BE2C (cell line): ENCODE results near the gene PITPNM1.

ENCODE experiments used
- DNase-seq: peaks from one replicate; pipeline ENCODE4 v3.0.0-alpha.2; 2020
- H3K27me3 ChIP-seq: fragments of 250-450 bp; sonication (Bioruptor Pico); 2 replicates; pipeline ENCODE4 v1.5.1; 2020; ENCODE audit warnings: mild to moderate bottlenecking
- H3K36me3 ChIP-seq: fragments of 250-450 bp; sonication (Bioruptor Pico); 2 replicates; pipeline ENCODE4 v1.5.1; 2020; ENCODE audit warnings: mild to moderate bottlenecking
- H3K4me1 ChIP-seq: fragments of 250-450 bp; sonication (Bioruptor Pico); 2 replicates; pipeline ENCODE4 v1.5.1; 2020
- H3K4me3 ChIP-seq: 2 replicates; pipeline ENCODE4 v1.5.1; 2011; ENCODE audit warnings: low read depth, low read length
- H3K9me3 ChIP-seq: fragments of 250-450 bp; sonication (Bioruptor Pico); 2 replicates; pipeline ENCODE4 v1.5.1; 2020
- TF ChIP-seq, protein P1 (sequence below): IDR thresholded peaks from 2 replicates; pipeline ENCODE4 v1.5.1; 2012; ENCODE audit warnings: mild to moderate bottlenecking, low read depth, low read length

The PITPNM1 gene

DNA sequence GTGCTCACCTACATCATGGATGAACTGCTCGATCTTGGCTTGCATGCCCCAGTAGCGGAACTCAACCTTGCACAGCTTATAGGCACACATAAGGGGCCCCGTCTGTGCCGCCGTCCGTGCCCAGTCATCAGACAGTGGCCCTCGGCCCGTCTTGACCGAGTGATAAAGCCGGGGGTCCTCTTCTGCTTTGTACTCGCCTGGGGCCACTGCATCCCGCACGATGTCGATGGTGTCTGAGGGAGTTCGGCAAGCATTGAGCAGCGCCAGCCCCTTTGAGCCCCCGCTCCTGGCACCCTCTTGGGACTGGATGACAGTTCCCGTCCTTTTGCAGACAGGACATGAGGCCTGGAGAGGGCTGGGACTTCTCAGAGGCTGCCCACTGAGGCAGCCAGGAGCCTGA lies 3.3 kb downstream of the PITPNM1 start:
- peaks cover 6% of the 10 kb centered on the region; the same call in 1 of the 2 replicates for H3K4me1 ChIP-seq
- no peaks in the 10 kb centered on the region for H3K27me3 ChIP-seq
- no peaks in the 10 kb centered on the region for H3K36me3 ChIP-seq

DNA sequence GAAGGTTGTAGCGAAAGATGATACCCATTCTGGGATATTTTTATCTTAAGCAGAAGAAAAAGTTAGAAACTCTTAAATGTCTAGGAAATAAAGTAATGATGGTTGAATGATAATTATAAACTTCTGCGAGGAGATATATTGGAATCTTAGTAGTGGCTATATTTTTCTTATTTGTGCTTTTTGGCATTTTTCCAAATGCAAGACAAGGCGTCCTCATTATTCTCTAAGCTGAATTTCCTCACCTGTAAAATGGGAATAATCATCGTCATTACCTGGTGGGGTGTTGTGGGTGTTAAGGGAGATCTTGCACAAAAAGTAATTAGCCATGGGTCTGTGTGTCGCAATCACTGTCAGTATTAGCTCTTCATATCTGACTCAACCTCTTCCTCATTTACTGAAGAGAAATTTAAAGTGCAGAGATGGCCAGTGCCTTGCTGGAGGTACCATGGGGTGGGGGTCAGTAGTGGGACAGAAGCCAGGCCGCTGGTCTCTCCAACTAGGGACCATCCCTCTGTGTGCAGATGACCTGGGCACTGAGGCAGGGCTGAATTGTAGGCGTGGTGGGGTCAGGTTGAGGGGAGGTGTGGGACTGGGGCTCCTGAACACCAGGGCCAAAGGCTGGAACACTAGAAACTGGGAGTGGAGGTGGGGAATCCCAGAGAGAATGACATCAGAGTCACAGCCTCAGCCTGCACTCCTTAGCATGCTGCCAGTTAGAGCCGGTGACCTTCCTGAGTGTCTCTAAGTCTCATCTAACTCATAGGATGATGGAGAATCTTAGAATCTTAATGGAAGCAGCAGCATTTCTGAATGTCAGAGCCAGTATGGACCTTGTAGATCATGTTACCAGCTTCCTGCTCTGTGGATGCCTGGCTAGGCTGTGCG lies 4.1 kb downstream of the PITPNM1 start:
- no peaks in the 10 kb centered on the region for H3K9me3 ChIP-seq
- no peak overlapping the region for H3K4me3 ChIP-seq
- H3K36me3 ChIP-seq: no peaks in the 10 kb centered on the region
- DNase-seq: no peak
- H3K27me3 ChIP-seq: no peaks in the 10 kb centered on the region
- TF ChIP-seq, protein P1, sequence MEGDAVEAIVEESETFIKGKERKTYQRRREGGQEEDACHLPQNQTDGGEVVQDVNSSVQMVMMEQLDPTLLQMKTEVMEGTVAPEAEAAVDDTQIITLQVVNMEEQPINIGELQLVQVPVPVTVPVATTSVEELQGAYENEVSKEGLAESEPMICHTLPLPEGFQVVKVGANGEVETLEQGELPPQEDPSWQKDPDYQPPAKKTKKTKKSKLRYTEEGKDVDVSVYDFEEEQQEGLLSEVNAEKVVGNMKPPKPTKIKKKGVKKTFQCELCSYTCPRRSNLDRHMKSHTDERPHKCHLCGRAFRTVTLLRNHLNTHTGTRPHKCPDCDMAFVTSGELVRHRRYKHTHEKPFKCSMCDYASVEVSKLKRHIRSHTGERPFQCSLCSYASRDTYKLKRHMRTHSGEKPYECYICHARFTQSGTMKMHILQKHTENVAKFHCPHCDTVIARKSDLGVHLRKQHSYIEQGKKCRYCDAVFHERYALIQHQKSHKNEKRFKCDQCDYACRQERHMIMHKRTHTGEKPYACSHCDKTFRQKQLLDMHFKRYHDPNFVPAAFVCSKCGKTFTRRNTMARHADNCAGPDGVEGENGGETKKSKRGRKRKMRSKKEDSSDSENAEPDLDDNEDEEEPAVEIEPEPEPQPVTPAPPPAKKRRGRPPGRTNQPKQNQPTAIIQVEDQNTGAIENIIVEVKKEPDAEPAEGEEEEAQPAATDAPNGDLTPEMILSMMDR: no peak
- peaks cover 6% of the 10 kb centered on the region; the same call in 1 of the 2 replicates for H3K4me1 ChIP-seq

More for the DNA sequence above, 3.3 kb downstream of the PITPNM1 start:
- TF ChIP-seq, protein P1: no peak
- no peaks in the 10 kb centered on the region for H3K9me3 ChIP-seq
- no peak overlapping the region for H3K4me3 ChIP-seq
- no peak for DNase-seq

DNA sequence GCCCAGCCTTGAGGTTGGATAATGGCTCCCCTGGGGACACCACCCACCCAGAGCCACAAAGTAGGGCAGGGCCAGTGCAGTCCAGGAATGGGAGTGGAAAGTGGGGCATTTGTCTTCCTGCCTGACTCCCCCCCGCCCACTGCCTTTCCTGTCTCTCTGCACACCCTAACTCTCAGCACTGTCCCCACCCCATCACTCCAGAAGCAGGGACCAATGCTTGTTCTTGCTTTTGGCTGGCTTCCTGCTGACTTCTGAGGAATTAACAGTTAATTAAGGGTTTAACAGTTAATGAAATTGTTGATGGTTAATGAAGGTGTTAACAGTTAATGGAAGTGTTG lies 4.7 kb downstream of the PITPNM1 start:
- H3K27me3 ChIP-seq: no peaks in the 10 kb centered on the region
- H3K9me3 ChIP-seq: no peaks in the 10 kb centered on the region
- peaks cover 2% of the 10 kb centered on the region; the same call in 1 of the 2 replicates for H3K4me1 ChIP-seq
- TF ChIP-seq, protein P1: no peak
- H3K36me3 ChIP-seq: no peaks in the 10 kb centered on the region
- no peak for DNase-seq
- H3K4me3 ChIP-seq: no peak overlapping the region

DNA sequence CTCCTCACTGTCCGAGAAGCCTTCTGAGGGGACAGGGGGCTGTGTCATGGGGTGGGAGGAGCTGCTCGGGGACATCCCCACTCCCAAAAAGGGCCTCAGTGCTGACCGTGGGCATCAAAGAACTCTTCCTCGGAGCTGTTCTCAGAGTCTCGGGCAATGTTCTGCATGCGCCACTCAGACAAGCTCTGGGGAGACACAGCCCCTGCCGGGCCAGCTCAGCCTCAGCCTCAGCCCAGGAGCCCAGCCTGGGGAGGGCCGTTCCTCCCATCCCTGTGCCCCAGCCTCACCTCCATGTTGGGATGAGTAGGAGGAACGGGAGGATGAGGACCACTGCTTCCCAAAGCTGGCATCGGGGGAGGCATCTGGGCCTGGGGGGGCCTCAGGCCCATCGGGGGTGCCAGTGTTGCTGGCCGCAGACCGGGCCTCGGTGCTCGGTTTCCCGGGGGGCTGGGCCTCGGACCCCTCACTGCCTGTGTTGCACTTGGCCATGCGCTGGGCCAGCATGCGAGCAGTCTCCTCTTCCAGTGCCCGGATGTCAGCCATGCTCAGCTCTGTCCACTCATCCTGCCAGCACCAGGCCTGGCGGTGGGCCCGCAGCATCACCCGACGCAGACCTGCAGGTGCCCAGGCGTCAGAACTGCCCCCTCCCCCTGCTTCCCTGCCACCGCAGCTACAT lies 5.2 kb downstream of the PITPNM1 start:
- Histone ChIP-seq H3K27me3 (no peaks in the 10 kb centered on the region), H3K4me3 (no peak overlapping the region), H3K9me3 (no peaks in the 10 kb centered on the region), H3K4me1 (no peaks in the 10 kb centered on the region), H3K36me3 (no peaks in the 10 kb centered on the region)
- TF ChIP-seq, protein P1: no peak
- DNase-seq: no peak

DNA sequence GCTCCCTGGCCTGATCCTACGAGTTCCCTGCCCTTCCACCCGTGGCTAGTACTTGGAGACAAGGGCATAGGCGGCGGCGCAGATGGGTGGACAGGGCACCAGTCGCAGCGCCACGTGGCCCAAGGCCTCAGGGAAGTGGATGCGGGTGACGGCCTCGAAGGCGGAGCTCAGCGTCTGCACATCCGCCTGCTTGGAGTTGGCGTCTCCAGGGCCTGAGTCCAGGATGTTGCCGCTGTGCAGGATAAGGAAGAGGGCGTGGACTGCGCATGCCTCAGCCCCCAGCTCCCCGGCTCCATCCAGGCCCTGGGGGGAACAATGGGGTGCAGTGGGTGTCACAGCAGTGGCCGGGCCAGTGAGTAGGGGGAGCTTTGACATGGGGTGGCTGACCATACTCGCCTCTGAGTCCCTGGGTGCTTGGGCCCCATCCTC lies 6.6 kb downstream of the PITPNM1 start:
- H3K36me3 ChIP-seq: no peaks in the 10 kb centered on the region
- no peak for DNase-seq
- TF ChIP-seq, protein P1: no peak
- H3K4me1 ChIP-seq: no peaks in the 10 kb centered on the region
- no peaks in the 10 kb centered on the region for H3K9me3 ChIP-seq
- H3K4me3 ChIP-seq: no peak overlapping the region
- no peaks in the 10 kb centered on the region for H3K27me3 ChIP-seq
